ENCODE data around the gene TP53AIP1. TPM values are rescaled to one million over a fixed set of nuclear protein-coding genes. Genes with fewer than 3 reads are reported as not detected.

Gene TP53AIP1
- total and polyA plus RNA-seq, 7 donors: 0.16 to 0.55 TPM; not detected in 5

DNA sequence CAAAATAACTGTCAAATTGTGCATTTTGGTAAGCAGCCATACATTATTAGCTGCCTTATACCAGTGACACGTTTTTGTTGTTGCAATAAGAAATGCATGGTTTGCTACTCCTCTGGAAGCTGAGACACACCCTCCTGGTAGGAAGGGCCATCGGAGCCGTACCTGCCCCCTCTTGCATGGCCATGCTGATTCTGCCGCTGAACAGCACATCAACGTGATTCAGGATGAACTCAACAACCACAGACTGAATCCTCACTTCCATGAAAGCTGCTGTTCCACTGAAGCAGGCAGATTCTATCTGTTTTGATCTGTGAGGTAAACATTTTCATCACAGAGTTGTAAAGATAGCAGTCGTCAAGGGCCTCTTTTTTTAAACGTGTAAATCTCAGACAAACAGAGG is 38.6 kb upstream of the TP53AIP1 start:
- H3K9me3 ChIP-seq: no peaks in the 10 kb centered on the region
- no peaks in the 10 kb centered on the region for H3K4me1 ChIP-seq
- no peak for DNase-seq
- WGBS, 2 donors: 49 to 72% methylated on average over 7 of the region's 7 CpGs
- no peak overlapping the region for H3K4me3 ChIP-seq
- no peak overlapping the region for H3K27ac ChIP-seq
- peaks cover 0 to 62% (median 16%) of the 10 kb centered on the region in 4 donors for H3K36me3 ChIP-seq
- no peaks in the 10 kb centered on the region for H3K27me3 ChIP-seq
- intact Hi-C loops (cut with DNase I): no loop called here
- TF ChIP-seq POLR2A (IDR thresholded peaks at IDR 0.05) (no peak), EP300 (IDR thresholded peaks at IDR 0.05) (no peak), POLR2AphosphoS5 (IDR thresholded peaks at IDR 0.05) (no peak)
- TF ChIP-seq, protein P1, sequence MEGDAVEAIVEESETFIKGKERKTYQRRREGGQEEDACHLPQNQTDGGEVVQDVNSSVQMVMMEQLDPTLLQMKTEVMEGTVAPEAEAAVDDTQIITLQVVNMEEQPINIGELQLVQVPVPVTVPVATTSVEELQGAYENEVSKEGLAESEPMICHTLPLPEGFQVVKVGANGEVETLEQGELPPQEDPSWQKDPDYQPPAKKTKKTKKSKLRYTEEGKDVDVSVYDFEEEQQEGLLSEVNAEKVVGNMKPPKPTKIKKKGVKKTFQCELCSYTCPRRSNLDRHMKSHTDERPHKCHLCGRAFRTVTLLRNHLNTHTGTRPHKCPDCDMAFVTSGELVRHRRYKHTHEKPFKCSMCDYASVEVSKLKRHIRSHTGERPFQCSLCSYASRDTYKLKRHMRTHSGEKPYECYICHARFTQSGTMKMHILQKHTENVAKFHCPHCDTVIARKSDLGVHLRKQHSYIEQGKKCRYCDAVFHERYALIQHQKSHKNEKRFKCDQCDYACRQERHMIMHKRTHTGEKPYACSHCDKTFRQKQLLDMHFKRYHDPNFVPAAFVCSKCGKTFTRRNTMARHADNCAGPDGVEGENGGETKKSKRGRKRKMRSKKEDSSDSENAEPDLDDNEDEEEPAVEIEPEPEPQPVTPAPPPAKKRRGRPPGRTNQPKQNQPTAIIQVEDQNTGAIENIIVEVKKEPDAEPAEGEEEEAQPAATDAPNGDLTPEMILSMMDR (IDR thresholded peaks at IDR 0.05): no peak

DNA sequence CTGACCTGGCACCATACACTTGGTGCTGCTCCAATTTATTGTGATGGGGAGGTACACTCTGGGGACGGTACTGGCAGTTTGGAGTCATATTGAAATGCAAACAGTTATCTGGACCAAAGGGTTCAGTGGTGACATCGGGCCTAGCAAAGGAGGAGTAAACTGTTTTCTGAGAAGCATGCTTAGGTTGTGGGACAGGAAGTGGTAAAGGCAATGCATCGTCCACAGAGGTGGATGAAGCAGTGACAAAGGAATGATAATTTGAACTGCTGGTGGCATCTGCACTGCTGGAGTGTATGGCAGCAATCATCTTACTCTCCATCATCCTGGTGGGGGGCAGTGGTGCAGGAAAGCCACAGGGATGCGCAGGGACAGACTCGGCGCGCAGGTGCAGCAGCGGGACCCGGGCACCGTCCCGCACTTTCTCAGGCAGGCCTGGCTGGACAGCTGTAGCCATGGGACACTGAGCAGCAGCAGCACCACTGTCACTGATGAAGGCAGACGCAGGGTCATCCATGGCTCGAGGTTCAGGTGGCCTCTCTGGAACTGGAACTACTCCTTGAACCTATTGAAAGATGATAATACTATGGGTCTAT is 28.0 kb upstream of the TP53AIP1 start:
- H3K27ac ChIP-seq: no peak overlapping the region
- H3K27me3 ChIP-seq: no peaks in the 10 kb centered on the region
- intact Hi-C loops (cut with DNase I): no loop called here
- no peaks in the 10 kb centered on the region for H3K9me3 ChIP-seq
- no peaks in the 10 kb centered on the region for H3K4me1 ChIP-seq
- H3K4me3 ChIP-seq: no peak overlapping the region
- H3K36me3 ChIP-seq: peaks cover 14 to 73% (median 34%) of the 10 kb centered on the region in 4 donors
- 92 to 95% methylated on average over 13 of the region's 13 CpGs for WGBS, 2 donors
- TF ChIP-seq POLR2A (IDR thresholded peaks at IDR 0.05): no peak
- no peak for TF ChIP-seq POLR2AphosphoS5 (IDR thresholded peaks at IDR 0.05)
- TF ChIP-seq, protein P1 (IDR thresholded peaks at IDR 0.05): no peak
- no peak for TF ChIP-seq EP300 (IDR thresholded peaks at IDR 0.05)
- DNase-seq: no peak

DNA sequence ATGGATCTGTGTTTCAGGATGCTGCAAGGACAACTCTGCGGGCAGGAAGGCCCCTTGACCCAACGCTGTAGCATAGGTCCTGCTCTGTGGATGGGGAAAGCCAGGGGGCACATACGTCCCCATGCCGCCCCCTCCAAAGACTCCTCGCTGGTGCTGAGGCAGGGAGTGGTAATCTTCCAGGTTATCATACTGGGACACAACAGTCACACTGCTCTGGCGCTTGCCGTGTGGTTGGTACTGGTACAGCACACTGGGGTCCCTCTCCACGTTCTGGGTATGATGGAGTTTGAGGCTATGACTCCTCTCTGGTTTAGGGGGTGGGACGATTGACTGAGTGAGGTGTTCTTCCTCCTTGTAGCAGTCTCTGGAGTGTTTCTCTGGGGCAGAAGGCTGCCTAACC is 26.2 kb upstream of the TP53AIP1 start:
- H3K4me1 ChIP-seq: no peaks in the 10 kb centered on the region
- H3K9me3 ChIP-seq: no peaks in the 10 kb centered on the region
- no peak overlapping the region for H3K4me3 ChIP-seq
- TF ChIP-seq POLR2A (IDR thresholded peaks at IDR 0.05): no peak
- no peak for TF ChIP-seq POLR2AphosphoS5 (IDR thresholded peaks at IDR 0.05)
- TF ChIP-seq EP300 (IDR thresholded peaks at IDR 0.05): no peak
- TF ChIP-seq, protein P1 (IDR thresholded peaks at IDR 0.05): no peak
- WGBS, 2 donors: 93 to 94% methylated on average over 9 of the region's 9 CpGs
- H3K36me3 ChIP-seq: peaks cover 9 to 57% (median 27%) of the 10 kb centered on the region in 4 donors
- intact Hi-C loops (cut with DNase I): no loop called here
- no peaks in the 10 kb centered on the region for H3K27me3 ChIP-seq
- H3K27ac ChIP-seq: no peak overlapping the region
- DNase-seq: no peak

DNA sequence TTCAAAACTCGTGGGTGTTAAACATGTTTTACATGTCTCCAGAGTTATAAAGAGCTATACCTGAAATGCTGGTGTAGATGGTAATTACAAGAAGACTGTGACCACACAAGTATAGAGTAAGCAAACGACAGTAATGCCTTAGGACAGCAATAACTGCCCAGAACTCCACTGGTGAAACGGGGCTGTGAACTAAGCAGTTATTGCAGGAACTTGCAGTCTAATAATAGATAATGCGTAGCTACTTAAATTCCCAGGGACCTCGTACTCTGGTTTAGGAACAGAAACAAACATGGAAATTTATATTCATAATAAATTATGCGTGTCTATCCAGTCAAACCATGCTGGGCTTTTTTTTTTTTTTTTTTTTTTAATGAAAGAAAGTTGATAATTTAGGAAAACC is 24.9 kb upstream of the TP53AIP1 start:
- TF ChIP-seq EP300 (IDR thresholded peaks at IDR 0.05): no peak
- TF ChIP-seq POLR2AphosphoS5 (IDR thresholded peaks at IDR 0.05): no peak
- no peak for TF ChIP-seq POLR2A (IDR thresholded peaks at IDR 0.05)
- TF ChIP-seq, protein P1 (IDR thresholded peaks at IDR 0.05): no peak
- Histone ChIP-seq H3K27ac (no peak overlapping the region), H3K4me1 (no peaks in the 10 kb centered on the region), H3K9me3 (no peaks in the 10 kb centered on the region), H3K4me3 (no peak overlapping the region), H3K36me3 (peaks cover 0 to 44% (median 16%) of the 10 kb centered on the region in 4 donors), H3K27me3 (no peaks in the 10 kb centered on the region)
- 73 to 84% methylated on average over 6 of the region's 6 CpGs for WGBS, 2 donors
- DNase-seq: no peak
- intact Hi-C loops (cut with DNase I): no loop called here

DNA sequence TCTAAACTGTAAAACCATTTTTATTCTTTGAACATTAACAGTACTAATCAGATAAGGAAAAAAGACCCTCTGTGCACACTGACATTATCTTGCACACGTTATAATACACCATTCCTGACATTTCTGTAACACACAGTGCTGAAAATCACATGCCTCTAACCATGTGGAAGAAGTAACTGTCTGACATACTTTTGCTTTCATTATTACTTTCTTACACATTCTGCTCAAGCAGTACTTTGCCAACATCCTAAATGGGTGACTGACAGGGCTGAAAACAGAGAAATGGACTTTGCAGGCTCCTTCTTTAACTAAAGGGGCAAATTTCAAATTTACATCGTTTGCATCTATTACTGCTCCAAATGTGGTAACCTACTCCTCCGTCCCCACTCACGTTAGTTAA is 22.8 kb upstream of the TP53AIP1 start:
- Histone ChIP-seq H3K36me3 (peaks cover 0 to 23% (median 6%) of the 10 kb centered on the region in 4 donors), H3K4me3 (no peak overlapping the region), H3K9me3 (no peaks in the 10 kb centered on the region), H3K4me1 (no peaks in the 10 kb centered on the region), H3K27me3 (no peaks in the 10 kb centered on the region), H3K27ac (no peak overlapping the region)
- intact Hi-C loops (cut with DNase I): no loop called here
- TF ChIP-seq POLR2A (IDR thresholded peaks at IDR 0.05) (no peak), POLR2AphosphoS5 (IDR thresholded peaks at IDR 0.05) (no peak), EP300 (IDR thresholded peaks at IDR 0.05) (no peak)
- TF ChIP-seq, protein P1 (IDR thresholded peaks at IDR 0.05): no peak
- WGBS, 2 donors: 37 to 60% methylated on average over 4 of the region's 4 CpGs
- DNase-seq: no peak

All from sigmoid colon (tissue), 7 donors.